Measurements from ENCODE around the gene FOXD4L1.
"Not testable (repeated sequence)": the region's sequence is repeated elsewhere in the genome, so short reads cannot be mapped to it uniquely, and the experiment has no call there.

DNA sequence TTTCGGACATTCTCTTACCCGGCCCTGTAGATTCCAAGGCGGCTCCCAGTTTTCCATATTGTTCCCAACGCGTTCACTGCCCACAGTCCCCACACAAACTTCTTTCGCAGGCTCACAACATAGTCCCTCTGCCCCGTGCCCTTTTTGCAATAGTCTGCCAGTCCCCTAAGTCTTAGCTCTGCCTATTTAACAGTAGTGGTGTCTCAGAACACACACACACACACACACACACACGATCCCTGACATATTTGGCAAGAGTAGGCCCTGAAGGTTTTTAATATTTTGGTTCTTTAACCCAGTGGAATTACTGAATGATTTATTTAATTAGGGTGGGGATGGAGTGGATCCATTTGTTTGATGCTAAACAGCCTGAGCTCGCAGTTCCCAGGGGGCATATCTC lies 44.1 kb downstream of the FOXD4L1 start:
- TF ChIP-seq, protein P1, sequence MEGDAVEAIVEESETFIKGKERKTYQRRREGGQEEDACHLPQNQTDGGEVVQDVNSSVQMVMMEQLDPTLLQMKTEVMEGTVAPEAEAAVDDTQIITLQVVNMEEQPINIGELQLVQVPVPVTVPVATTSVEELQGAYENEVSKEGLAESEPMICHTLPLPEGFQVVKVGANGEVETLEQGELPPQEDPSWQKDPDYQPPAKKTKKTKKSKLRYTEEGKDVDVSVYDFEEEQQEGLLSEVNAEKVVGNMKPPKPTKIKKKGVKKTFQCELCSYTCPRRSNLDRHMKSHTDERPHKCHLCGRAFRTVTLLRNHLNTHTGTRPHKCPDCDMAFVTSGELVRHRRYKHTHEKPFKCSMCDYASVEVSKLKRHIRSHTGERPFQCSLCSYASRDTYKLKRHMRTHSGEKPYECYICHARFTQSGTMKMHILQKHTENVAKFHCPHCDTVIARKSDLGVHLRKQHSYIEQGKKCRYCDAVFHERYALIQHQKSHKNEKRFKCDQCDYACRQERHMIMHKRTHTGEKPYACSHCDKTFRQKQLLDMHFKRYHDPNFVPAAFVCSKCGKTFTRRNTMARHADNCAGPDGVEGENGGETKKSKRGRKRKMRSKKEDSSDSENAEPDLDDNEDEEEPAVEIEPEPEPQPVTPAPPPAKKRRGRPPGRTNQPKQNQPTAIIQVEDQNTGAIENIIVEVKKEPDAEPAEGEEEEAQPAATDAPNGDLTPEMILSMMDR (IDR thresholded peaks at IDR 0.05; ENCODE audit: insufficient read depth, low read length): not testable (repeated sequence)
- TF ChIP-seq, protein P2, sequence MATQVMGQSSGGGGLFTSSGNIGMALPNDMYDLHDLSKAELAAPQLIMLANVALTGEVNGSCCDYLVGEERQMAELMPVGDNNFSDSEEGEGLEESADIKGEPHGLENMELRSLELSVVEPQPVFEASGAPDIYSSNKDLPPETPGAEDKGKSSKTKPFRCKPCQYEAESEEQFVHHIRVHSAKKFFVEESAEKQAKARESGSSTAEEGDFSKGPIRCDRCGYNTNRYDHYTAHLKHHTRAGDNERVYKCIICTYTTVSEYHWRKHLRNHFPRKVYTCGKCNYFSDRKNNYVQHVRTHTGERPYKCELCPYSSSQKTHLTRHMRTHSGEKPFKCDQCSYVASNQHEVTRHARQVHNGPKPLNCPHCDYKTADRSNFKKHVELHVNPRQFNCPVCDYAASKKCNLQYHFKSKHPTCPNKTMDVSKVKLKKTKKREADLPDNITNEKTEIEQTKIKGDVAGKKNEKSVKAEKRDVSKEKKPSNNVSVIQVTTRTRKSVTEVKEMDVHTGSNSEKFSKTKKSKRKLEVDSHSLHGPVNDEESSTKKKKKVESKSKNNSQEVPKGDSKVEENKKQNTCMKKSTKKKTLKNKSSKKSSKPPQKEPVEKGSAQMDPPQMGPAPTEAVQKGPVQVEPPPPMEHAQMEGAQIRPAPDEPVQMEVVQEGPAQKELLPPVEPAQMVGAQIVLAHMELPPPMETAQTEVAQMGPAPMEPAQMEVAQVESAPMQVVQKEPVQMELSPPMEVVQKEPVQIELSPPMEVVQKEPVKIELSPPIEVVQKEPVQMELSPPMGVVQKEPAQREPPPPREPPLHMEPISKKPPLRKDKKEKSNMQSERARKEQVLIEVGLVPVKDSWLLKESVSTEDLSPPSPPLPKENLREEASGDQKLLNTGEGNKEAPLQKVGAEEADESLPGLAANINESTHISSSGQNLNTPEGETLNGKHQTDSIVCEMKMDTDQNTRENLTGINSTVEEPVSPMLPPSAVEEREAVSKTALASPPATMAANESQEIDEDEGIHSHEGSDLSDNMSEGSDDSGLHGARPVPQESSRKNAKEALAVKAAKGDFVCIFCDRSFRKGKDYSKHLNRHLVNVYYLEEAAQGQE (IDR thresholded peaks at IDR 0.05; ENCODE audit: insufficient replicate concordance, low read depth): not testable (repeated sequence)
- TF ChIP-seq POLR2AphosphoS5 (IDR thresholded peaks at IDR 0.05; ENCODE audit: low read depth): not testable (repeated sequence)

All from HL-60 (cell line).